DOHH2 (cell line): ENCODE data around the gene RAB4B.

ENCODE experiments used
- H3F3A ChIP-seq: fragments of 200-600 bp; sonication (generic), shearing (Covaris generic); 2 replicates; pipeline ENCODE4 v1.6.0; 2016; ENCODE audit warnings: antibody characterized with exemption, mild to moderate bottlenecking; ENCODE audit not compliant: control insufficient read depth, insufficient read depth
- H3K27ac ChIP-seq: fragments of 200-600 bp; sonication (generic); 2 replicates; pipeline ENCODE4 v1.5.1; 2014; ENCODE audit warnings: low read depth, mild to moderate bottlenecking, low read length, moderate library complexity
- H3K27me3 ChIP-seq: fragments of 200-600 bp; sonication (generic); 2 replicates; pipeline ENCODE4 v1.6.1; 2014; ENCODE audit warnings: mild to moderate bottlenecking, low read length, mixed read lengths; ENCODE audit not compliant: control insufficient read depth
- H3K36me3 ChIP-seq: fragments of 200-600 bp; sonication (generic); 2 replicates; pipeline ENCODE4 v1.6.1; 2014; ENCODE audit warnings: mild to moderate bottlenecking, low read length, moderate library complexity, mixed read lengths; ENCODE audit not compliant: control insufficient read depth
- H3K4me1 ChIP-seq: fragments of 200-600 bp; sonication (generic); 2 replicates; pipeline ENCODE4 v1.6.1; 2014; ENCODE audit warnings: mild to moderate bottlenecking, low read length, mixed read lengths; ENCODE audit not compliant: control insufficient read depth
- H3K4me2 ChIP-seq: fragments of 200-600 bp; sonication (generic); 2 replicates; pipeline ENCODE4 v1.6.0; 2014; ENCODE audit warnings: mild to moderate bottlenecking, low read length, moderate library complexity
- H3K4me3 ChIP-seq: fragments of 200-600 bp; sonication (generic); 2 replicates; pipeline ENCODE4 v1.5.1; 2014; ENCODE audit warnings: mild to moderate bottlenecking, low read length, mixed read lengths
- H3K79me2 ChIP-seq: fragments of 200-600 bp; sonication (generic); 2 replicates; pipeline ENCODE4 v1.6.1; 2014; ENCODE audit warnings: mild to moderate bottlenecking, low read length, mixed read lengths; ENCODE audit not compliant: control insufficient read depth
- H3K9me2 ChIP-seq: fragments of 200-600 bp; sonication (generic); replicated peaks from 2 replicates; pipeline ENCODE4 v1.6.1; 2014; ENCODE audit warnings: mild to moderate bottlenecking, low read length, mixed read lengths; ENCODE audit not compliant: control insufficient read depth
- H3K9me3 ChIP-seq: fragments of 200-600 bp; sonication (generic); 2 replicates; pipeline ENCODE4 v1.6.1; 2014; ENCODE audit warnings: antibody characterized with exemption, low read length, mixed read lengths; ENCODE audit not compliant: control insufficient read depth, insufficient read depth
- H4K20me1 ChIP-seq: fragments of 200-600 bp; sonication (generic); 2 replicates; pipeline ENCODE4 v1.6.0; 2014; ENCODE audit warnings: low read depth, mild to moderate bottlenecking, antibody characterized with exemption, low read length, moderate library complexity; ENCODE audit not compliant: control insufficient read depth, insufficient read depth
- CTCF ChIP-seq: fragments of 200-600 bp; sonication (generic); IDR thresholded peaks from one replicate; pipeline ENCODE4 v1.5.1; 2014; ENCODE audit warnings: antibody characterized with exemption, mild to moderate bottlenecking, low read depth, low read length; ENCODE audit not compliant: poor library complexity, severe bottlenecking
- EZH2phosphoT487 ChIP-seq: fragments of 200-600 bp; sonication (generic); IDR thresholded peaks from 2 replicates; pipeline ENCODE4 v1.6.1; 2017; ENCODE audit warnings: borderline replicate concordance, mild to moderate bottlenecking, antibody characterized with exemption, low read length, moderate library complexity, mixed read lengths

Gene RAB4B

GRCh38 chr19:40806423-40807146 is 28.5 kb downstream of the RAB4B start:
- Histone ChIP-seq H3K9me3 (no peaks in the 10 kb centered on the region), H3K4me2 (peak overlapping the region; percentile 84), H3F3A (peaks cover 9% of the 10 kb centered on the region), H3K4me3 (peak overlapping the region; percentile 51), H3K27ac (0 out of 2 replicates have a peak overlapping the region, but pooled peaks have one; percentile 22), H3K4me1 (peaks cover 65% of the 10 kb centered on the region), H3K9me2 (no peaks in the 10 kb centered on the region), H3K36me3 (peaks cover 79% of the 10 kb centered on the region), H3K79me2 (peaks cover 66% of the 10 kb centered on the region), H4K20me1 (peaks cover 44% of the 10 kb centered on the region), H3K27me3 (peaks cover 5% of the 10 kb centered on the region)
- TF ChIP-seq CTCF, result peak; percentile 99
- no peak for TF ChIP-seq EZH2phosphoT487

- Histone ChIP-seq H4K20me1 (peaks cover 40% of the 10 kb centered on the region; the same call in 1 of the 2 replicates), H3K4me2 (peak overlapping the region; percentile 84), H3K27ac (no peak overlapping the region), H3K9me2 (no peaks in the 10 kb centered on the region), H3K9me3 (no peaks in the 10 kb centered on the region), H3F3A (peaks cover 9% of the 10 kb centered on the region), H3K27me3 (peaks cover 12% of the 10 kb centered on the region), H3K79me2 (peaks cover 58% of the 10 kb centered on the region), H3K4me1 (peaks cover 64% of the 10 kb centered on the region), H3K4me3 (peak overlapping the region; percentile 51; the same call in 1 of the 2 replicates), H3K36me3 (peaks cover 72% of the 10 kb centered on the region)
- TF ChIP-seq EZH2phosphoT487 (no peak), CTCF (peak; percentile 60)
Observed at GRCh38 chr19:40807147-40808020, 29.3 kb downstream of the RAB4B start.

DNA sequence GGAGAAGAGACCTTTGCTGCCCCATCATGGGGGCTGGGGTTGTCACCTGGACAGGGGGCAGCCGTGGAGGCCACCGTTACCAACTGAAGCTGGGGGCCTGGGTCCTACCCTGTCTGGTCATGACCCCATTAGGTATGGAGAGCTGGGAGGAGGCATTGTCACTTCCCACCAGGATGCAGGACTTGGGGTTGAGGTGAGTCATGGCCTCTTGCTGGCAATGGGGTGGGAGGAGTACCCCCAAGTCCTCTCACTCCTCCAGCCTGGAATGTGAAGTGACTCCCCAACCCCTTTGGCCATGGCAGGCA is 29.9 kb downstream of the RAB4B start:
- Histone ChIP-seq H3K36me3 (peaks cover 67% of the 10 kb centered on the region), H3K9me3 (no peaks in the 10 kb centered on the region), H3K79me2 (peaks cover 52% of the 10 kb centered on the region), H3K4me2 (no peak overlapping the region), H3K4me1 (peaks cover 59% of the 10 kb centered on the region), H3K27me3 (peaks cover 12% of the 10 kb centered on the region), H3K27ac (no peak overlapping the region), H4K20me1 (peaks cover 36% of the 10 kb centered on the region; the same call in 1 of the 2 replicates), H3F3A (peaks cover 8% of the 10 kb centered on the region), H3K9me2 (no peaks in the 10 kb centered on the region), H3K4me3 (no peak overlapping the region)
- TF ChIP-seq EZH2phosphoT487 (no peak), CTCF (no peak)
